CD4-positive, alpha-beta T cell treated with Interferon alpha-2 for 1 hour (primary cell): ENCODE data around the gene THEMIS2.

Experiments used
- DNase-seq, 2 donors: peaks; one replicate each; pipeline ENCODE4 v3.0.0-alpha.2; 2020 to 2022

THEMIS2 gene

GRCh38 chr1:27886744-27887143 lies 14.4 kb downstream of the THEMIS2 start:
- DNase-seq, result no peak

- DNase-seq, result peak; percentile 50 to 75
Measured at GRCh38 chr1:27887215-27888021, 15.1 kb downstream of the THEMIS2 start.

- DNase-seq, result no peak
Measured at GRCh38 chr1:27889506-27889905, 17.2 kb downstream of the THEMIS2 start.

GRCh38 chr1:27891196-27891889 lies 19.0 kb downstream of the THEMIS2 start:
- DNase-seq, result peak; percentile 78 to 81

- no peak for DNase-seq
Measured at GRCh38 chr1:27894521-27894920, 22.2 kb downstream of the THEMIS2 start.

GRCh38 chr1:27906759-27907158 lies 34.4 kb downstream of the THEMIS2 start:
- no peak for DNase-seq

- DNase-seq, result no peak
Measured at GRCh38 chr1:27912429-27912828, 40.1 kb downstream of the THEMIS2 start.

GRCh38 chr1:27915082-27915575 lies 42.8 kb downstream of the THEMIS2 start:
- no peak for DNase-seq

GRCh38 chr1:27922272-27922671 lies 49.9 kb downstream of the THEMIS2 start:
- no peak for DNase-seq

GRCh38 chr1:27928216-27928954 lies 56.0 kb downstream of the THEMIS2 start:
- DNase-seq, result no peak

- DNase-seq, result no peak
Measured at GRCh38 chr1:27931184-27931583, 58.8 kb downstream of the THEMIS2 start.

GRCh38 chr1:27931759-27932158 lies 59.4 kb downstream of the THEMIS2 start:
- DNase-seq, result no peak

- DNase-seq, result no peak
Measured at GRCh38 chr1:27934818-27935549, 62.6 kb downstream of the THEMIS2 start, which contains the start of gene SMPDL3B. SMPDL3B (plus strand) TSS chr1:27935000; CDS start chr1:27935184, 184 bp downstream.

GRCh38 chr1:27935721-27936120 lies 63.4 kb downstream of the THEMIS2 start:
- no peak for DNase-seq
